CD14-positive monocyte (primary cell): Measurements from ENCODE around the gene RNPS1. TPM values are rescaled to one million over a fixed set of nuclear protein-coding genes. Genes with fewer than 3 reads are reported as not detected.
A peak's percentile ranks its signal among the peaks of the same experiment; 100 is the strongest.

ENCODE experiments used
- DNase-seq, 3 donors: peaks; one replicate each; pipeline ENCODE4 v3.0.0-alpha.2; 2011 to 2022
- H2AFZ ChIP-seq: 2 replicates; pipeline ENCODE4 v1.6.0; 2012; ENCODE audit warnings: mild to moderate bottlenecking, low read depth, low read length, inconsistent platforms; ENCODE audit not compliant: insufficient read depth, poor library complexity, severe bottlenecking
- H3K27ac ChIP-seq, 2 donors: 1 replicate in 1 of 2; 2 replicates in 1 of 2; pipeline ENCODE4 v1.5.1; 2012 to 2013; ENCODE audit warnings: low read length in 2 of 2, control low read depth in 1 of 2, inconsistent platforms in 1 of 2, low read depth in 1 of 2, mild to moderate bottlenecking in 1 of 2
- H3K27me3 ChIP-seq, 2 donors: one replicate each; pipeline versions ENCODE4 v1.6.0 to v1.6.1; 2011 to 2013; ENCODE audit warnings: low read length in 2 of 2; ENCODE audit not compliant: control insufficient read depth in 2 of 2, insufficient read depth in 2 of 2
- H3K36me3 ChIP-seq, 2 donors: replicated peaks in 1 of 2; 1 replicate in 1 of 2; 2 replicates in 1 of 2; pipeline versions ENCODE4 v1.5.1 to v1.6.1; 2012 to 2013; ENCODE audit warnings: low read length in 2 of 2, control low read depth in 1 of 2, inconsistent platforms in 1 of 2, mild to moderate bottlenecking in 1 of 2; ENCODE audit not compliant: insufficient read depth in 2 of 2, control insufficient read depth in 1 of 2
- H3K4me1 ChIP-seq, 2 donors: 1 replicate in 1 of 2; 2 replicates in 1 of 2; pipeline versions ENCODE4 v1.5.1 to v1.6.1; 2012 to 2013; ENCODE audit warnings: low read length in 2 of 2, control low read depth in 1 of 2, inconsistent platforms in 1 of 2, mild to moderate bottlenecking in 1 of 2, moderate library complexity in 1 of 2; ENCODE audit not compliant: insufficient read depth in 2 of 2, control insufficient read depth in 1 of 2
- H3K4me2 ChIP-seq: replicated peaks from 2 replicates; pipeline ENCODE3; 2012; ENCODE audit warnings: low read length, moderate library complexity, mild to moderate bottlenecking; ENCODE audit not compliant: poor library complexity, severe bottlenecking; ENCODE audit errors: extremely low read depth
- H3K4me3 ChIP-seq, 3 experiments: fragments of 200-600 bp in 1 of 3; sonication (generic) in 1 of 3; replicated peaks in 1 of 3; 1 replicate in 2 of 3; 2 replicates in 1 of 3; pipeline ENCODE4 v1.5.1; 2011 to 2013; ENCODE audit warnings: low read length in 3 of 3, mild to moderate bottlenecking in 3 of 3, control low read depth in 2 of 3, low read depth in 2 of 3, inconsistent platforms in 1 of 3, moderate library complexity in 1 of 3
- H3K79me2 ChIP-seq: 2 replicates; pipeline ENCODE4 v1.6.0; 2012; ENCODE audit warnings: mild to moderate bottlenecking, control low read depth, inconsistent platforms, low read length, moderate library complexity; ENCODE audit not compliant: insufficient read depth
- H3K9ac ChIP-seq: 2 replicates; pipeline ENCODE4 v1.6.0; 2017; ENCODE audit warnings: low read length, mild to moderate bottlenecking; ENCODE audit not compliant: insufficient read depth, poor library complexity, severe bottlenecking
- H3K9me3 ChIP-seq, 2 donors: replicated peaks in 1 of 2; 1 replicate in 1 of 2; 2 replicates in 1 of 2; pipeline versions ENCODE4 v1.5.1 to v1.6.1; 2012 to 2013; ENCODE audit warnings: low read length in 2 of 2, control low read depth in 1 of 2; ENCODE audit not compliant: control insufficient read depth in 1 of 2, insufficient read depth in 1 of 2
- H4K20me1 ChIP-seq: 2 replicates; pipeline ENCODE4 v1.6.0; 2012; ENCODE audit warnings: mild to moderate bottlenecking, low read length, control low read depth, moderate library complexity; ENCODE audit not compliant: insufficient read depth
- H3K27ac Mint-ChIP-seq, 7 donors: one replicate each; pipeline ENCODE4 v1.8.0; 2020; ENCODE audit warnings: mild to moderate bottlenecking in 7 of 7, mixed read lengths in 7 of 7, moderate library complexity in 6 of 7, inconsistent platforms in 2 of 7
- H3K27me3 Mint-ChIP-seq, 3 donors: one replicate each; pipeline ENCODE4 v1.8.0; 2021 to 2022; ENCODE audit warnings: low read depth in 3 of 3, mild to moderate bottlenecking in 3 of 3, mixed read lengths in 3 of 3, moderate library complexity in 3 of 3, inconsistent platforms in 1 of 3
- H3K36me3 Mint-ChIP-seq, 2 donors: one replicate each; pipeline ENCODE4 v1.8.0; 2020; ENCODE audit warnings: mixed read lengths in 2 of 2, inconsistent platforms in 1 of 2, mild to moderate bottlenecking in 1 of 2
- H3K4me1 Mint-ChIP-seq: one replicate; pipeline ENCODE4 v1.8.0; 2020; ENCODE audit warnings: mild to moderate bottlenecking, mixed read lengths
- H3K4me3 Mint-ChIP-seq, 2 donors: one replicate each; pipeline ENCODE4 v1.8.0; 2020; ENCODE audit warnings: mild to moderate bottlenecking in 2 of 2, mixed read lengths in 2 of 2, moderate library complexity in 1 of 2
- H3K9me3 Mint-ChIP-seq, 7 donors: one replicate each; pipeline ENCODE4 v1.8.0; 2020 to 2022; ENCODE audit warnings: mixed read lengths in 7 of 7, mild to moderate bottlenecking in 6 of 7, moderate library complexity in 6 of 7, inconsistent platforms in 2 of 7
- WGBS: methylation state at CpG from one replicate; pipeline ENCODE4 v1.1.5; 2013; ENCODE audit warnings: missing lambda C conversion rate; ENCODE audit not compliant: insufficient coverage; 5-methylcytosine and 5-hydroxymethylcytosine counted together
- intact Hi-C, 2 donors: fragments of 100-400 bp; cut with micrococcal nuclease; formaldehyde crosslinking; loops; one replicate each; pipeline versions ENCODE4 v1.15.0 to v1.15.1; 2023
- polyA plus RNA-seq, 3 donors: library from polyadenylated mRNA; depleted of rRNA in 1 of 3; unstranded in 2 of 3; stranded (reverse) in 1 of 3; fragments of 300-500 nt in 2 of 3; fragments of >200 nt in 1 of 3; fragmentation: Illumina TruSeq in 2 of 3; gene quantifications; 1 replicate in 2 of 3; 2 replicates in 1 of 3; pipeline ENCODE4 v1.2.3, GENCODE V29; 2012 to 2021
- TF ChIP-seq, protein P1 (sequence below): fragments of 200-600 bp; IDR thresholded peaks from one replicate; pipeline ENCODE4 v1.8.0; 2022; ENCODE audit warnings: antibody characterized with exemption, mild to moderate bottlenecking

The RNPS1 gene
- polyA plus RNA-seq, 3 donors = 93.7 to 176 (median 106) TPM

DNA sequence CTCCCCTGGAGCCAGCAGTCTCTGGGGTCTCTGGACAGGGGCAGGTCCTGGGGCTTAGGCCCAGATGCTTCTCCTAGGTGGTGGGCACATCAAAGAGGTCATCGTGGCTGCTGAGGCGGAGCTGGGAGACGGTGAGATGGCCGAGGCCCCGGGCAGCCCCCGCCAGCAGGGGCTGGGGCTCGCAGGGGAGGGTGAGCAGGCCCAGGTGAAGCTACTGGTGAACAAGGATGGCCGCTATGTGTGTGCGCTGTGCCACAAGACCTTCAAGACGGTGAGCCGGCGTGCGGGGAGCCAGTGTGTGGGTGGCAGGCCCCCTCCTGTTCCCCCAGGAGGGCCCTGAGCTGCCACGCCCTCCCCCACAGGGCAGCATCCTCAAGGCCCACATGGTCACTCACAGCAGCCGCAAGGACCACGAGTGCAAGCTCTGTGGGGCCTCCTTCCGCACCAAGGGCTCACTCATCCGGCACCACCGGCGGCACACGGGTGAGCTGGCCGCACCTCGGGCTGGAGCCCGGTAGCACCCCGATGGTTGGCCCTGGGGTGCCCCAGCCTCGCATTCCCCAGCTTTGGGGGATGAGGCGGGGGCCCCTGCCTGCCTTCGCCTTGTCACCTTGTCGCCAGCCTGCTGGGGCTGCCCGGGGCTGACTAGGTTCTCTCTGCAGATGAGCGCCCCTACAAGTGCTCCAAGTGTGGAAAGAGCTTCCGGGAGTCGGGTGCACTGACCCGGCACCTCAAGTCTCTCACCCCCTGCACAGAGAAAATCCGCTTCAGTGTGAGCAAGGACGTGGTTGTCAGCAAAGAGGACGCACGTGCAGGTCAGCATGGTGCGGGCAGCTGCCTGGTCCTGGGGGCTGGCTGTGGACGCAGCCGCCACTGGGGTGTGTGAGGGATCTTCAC lies 35.6 kb downstream of the RNPS1 start:
- 95% methylated on average over 27 of the region's 41 CpGs for WGBS
- Mint-ChIP-seq H3K9me3 (peaks cover 0 to 6% (median 0%) of the 10 kb centered on the region in 7 donors), H3K36me3 (peaks cover 55 to 74% of the 10 kb centered on the region in 2 donors), H3K4me1 (peaks cover 5% of the 10 kb centered on the region), H3K4me3 (no peak overlapping the region), H3K27ac (peak overlapping the region in 1 of 7 donors; percentile 66), H3K27me3 (peaks cover 21 to 28% (median 22%) of the 10 kb centered on the region in 3 donors)
- Histone ChIP-seq H4K20me1 (peaks cover 18% of the 10 kb centered on the region), H3K9ac (no peak overlapping the region), H3K79me2 (peaks cover 6% of the 10 kb centered on the region), H3K4me3 (no peak overlapping the region), H3K4me2 (no peak overlapping the region), H3K27ac (no peak overlapping the region), H3K27me3 (peaks cover 12 to 22% of the 10 kb centered on the region in 2 donors), H2AFZ (no peak overlapping the region), H3K4me1 (peaks cover 5 to 6% of the 10 kb centered on the region in 2 donors), H3K36me3 (peaks cover 72 to 79% of the 10 kb centered on the region in 2 donors), H3K9me3 (no peaks in the 10 kb centered on the region)
- intact Hi-C loops = no loop called here
- no peak for DNase-seq
- TF ChIP-seq, protein P1, sequence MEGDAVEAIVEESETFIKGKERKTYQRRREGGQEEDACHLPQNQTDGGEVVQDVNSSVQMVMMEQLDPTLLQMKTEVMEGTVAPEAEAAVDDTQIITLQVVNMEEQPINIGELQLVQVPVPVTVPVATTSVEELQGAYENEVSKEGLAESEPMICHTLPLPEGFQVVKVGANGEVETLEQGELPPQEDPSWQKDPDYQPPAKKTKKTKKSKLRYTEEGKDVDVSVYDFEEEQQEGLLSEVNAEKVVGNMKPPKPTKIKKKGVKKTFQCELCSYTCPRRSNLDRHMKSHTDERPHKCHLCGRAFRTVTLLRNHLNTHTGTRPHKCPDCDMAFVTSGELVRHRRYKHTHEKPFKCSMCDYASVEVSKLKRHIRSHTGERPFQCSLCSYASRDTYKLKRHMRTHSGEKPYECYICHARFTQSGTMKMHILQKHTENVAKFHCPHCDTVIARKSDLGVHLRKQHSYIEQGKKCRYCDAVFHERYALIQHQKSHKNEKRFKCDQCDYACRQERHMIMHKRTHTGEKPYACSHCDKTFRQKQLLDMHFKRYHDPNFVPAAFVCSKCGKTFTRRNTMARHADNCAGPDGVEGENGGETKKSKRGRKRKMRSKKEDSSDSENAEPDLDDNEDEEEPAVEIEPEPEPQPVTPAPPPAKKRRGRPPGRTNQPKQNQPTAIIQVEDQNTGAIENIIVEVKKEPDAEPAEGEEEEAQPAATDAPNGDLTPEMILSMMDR = no peak

DNA sequence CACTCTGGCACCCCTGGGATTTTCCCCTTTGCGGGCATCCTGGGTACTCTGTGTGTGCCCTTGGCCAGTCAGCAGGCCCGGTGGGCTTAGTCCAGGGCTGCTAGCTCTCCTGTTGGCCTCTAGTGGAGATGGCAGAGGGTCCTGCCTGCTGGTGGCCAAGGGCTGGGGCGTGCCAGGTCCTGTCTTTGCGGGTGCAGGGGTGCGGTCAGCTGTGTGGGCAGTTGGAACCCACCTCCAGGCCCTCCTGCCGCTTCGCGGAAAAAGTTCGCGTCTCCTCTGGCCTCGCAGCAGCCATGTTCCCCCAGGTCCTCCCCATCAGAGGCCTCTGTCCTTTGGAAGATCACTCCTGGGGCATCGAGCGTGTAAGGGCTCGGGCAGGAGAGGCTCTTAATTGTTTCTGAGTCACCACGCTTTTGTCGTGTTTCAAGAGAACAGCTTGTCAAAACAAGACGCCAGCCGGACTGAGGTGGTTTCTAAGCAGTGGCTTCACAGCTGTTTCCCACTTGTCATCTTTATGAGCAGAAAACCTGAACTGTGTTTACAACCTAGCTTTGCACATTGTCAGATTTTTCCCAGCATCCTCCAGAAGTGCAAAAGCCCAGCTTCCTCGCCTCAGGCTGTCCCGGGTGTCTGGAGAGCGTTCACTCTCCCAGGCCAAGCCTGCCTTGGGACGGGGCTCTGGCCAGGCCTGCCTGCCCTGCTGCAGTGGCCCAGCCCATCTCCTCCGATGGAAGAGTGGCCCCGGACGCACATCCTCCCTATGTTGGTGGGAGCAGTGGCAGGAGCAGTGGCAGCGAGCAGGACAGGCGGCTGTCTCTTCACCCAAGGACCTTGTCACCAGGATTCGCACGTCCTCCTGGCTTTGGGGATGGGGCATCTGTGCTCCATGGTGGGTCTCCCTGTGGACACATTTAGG lies 36.7 kb downstream of the RNPS1 start:
- 96% methylated on average over 26 of the region's 29 CpGs for WGBS
- no peaks in the 10 kb centered on the region for H3K9me3 ChIP-seq
- H3K4me2 ChIP-seq = no peak overlapping the region
- TF ChIP-seq, protein P1 = no peak
- H3K79me2 ChIP-seq = peaks cover 15% of the 10 kb centered on the region
- no peak overlapping the region for H3K4me3 Mint-ChIP-seq
- peaks cover 0 to 3% of the 10 kb centered on the region in 2 donors for H3K4me1 ChIP-seq
- peaks cover 3 to 11% of the 10 kb centered on the region in 2 donors for H3K27me3 ChIP-seq
- peaks cover 13 to 18% (median 13%) of the 10 kb centered on the region in 3 donors for H3K27me3 Mint-ChIP-seq
- peaks cover 22% of the 10 kb centered on the region for H4K20me1 ChIP-seq
- H3K27ac ChIP-seq = no peak overlapping the region
- intact Hi-C loops = no loop called here
- H3K36me3 Mint-ChIP-seq = peaks cover 57 to 80% of the 10 kb centered on the region in 2 donors
- H2AFZ ChIP-seq = no peak overlapping the region
- H3K27ac Mint-ChIP-seq = peak overlapping the region in 1 of 7 donors; percentile 57
- DNase-seq = no peak
- peaks cover 0 to 6% (median 0%) of the 10 kb centered on the region in 7 donors for H3K9me3 Mint-ChIP-seq
- H3K4me3 ChIP-seq = no peak overlapping the region
- peaks cover 72 to 84% of the 10 kb centered on the region in 2 donors for H3K36me3 ChIP-seq
- peaks cover 11% of the 10 kb centered on the region for H3K4me1 Mint-ChIP-seq
- no peak overlapping the region for H3K9ac ChIP-seq
